Astrocyte (in vitro differentiated cells and primary cell): ENCODE measurements around the gene PSMD2. TPM values are rescaled to one million over a fixed set of nuclear protein-coding genes. Genes with fewer than 3 reads are reported as not detected.

Experiments
- DNase-seq: peaks from one replicate; pipeline ENCODE4 v3.0.0-alpha.2; 2010; ENCODE audit warnings: low read depth
- FAIRE-seq: peaks from 2 replicates; lab custom pipeline; 2011; peaks lifted over from hg19 to GRCh38; lab: Jason Lieb, UNC
- H2AFZ ChIP-seq: 2 replicates; pipeline ENCODE4 v1.6.0; 2012; ENCODE audit warnings: low read depth, low read length, inconsistent platforms
- H3K27ac ChIP-seq: 2 replicates; pipeline ENCODE4 v1.5.1; 2011; ENCODE audit warnings: low read depth, low read length, inconsistent platforms
- H3K27me3 ChIP-seq: 2 replicates; pipeline ENCODE4 v1.6.0; 2011; ENCODE audit warnings: low read length, inconsistent platforms; ENCODE audit not compliant: insufficient read depth
- H3K36me3 ChIP-seq: 2 replicates; pipeline ENCODE4 v1.5.1; 2011; ENCODE audit warnings: low read length, inconsistent platforms; ENCODE audit not compliant: insufficient read depth
- H3K4me1 ChIP-seq: 2 replicates; pipeline ENCODE4 v1.5.1; 2011; ENCODE audit warnings: low read length, inconsistent platforms; ENCODE audit not compliant: insufficient read depth
- H3K4me2 ChIP-seq: 2 replicates; pipeline ENCODE4 v1.6.0; 2012; ENCODE audit warnings: low read length, inconsistent platforms
- H3K4me3 ChIP-seq: 2 replicates; pipeline ENCODE4 v1.5.1; 2011; ENCODE audit warnings: low read depth, mild to moderate bottlenecking, low read length, inconsistent platforms; ENCODE audit not compliant: insufficient read depth
- H3K79me2 ChIP-seq: 2 replicates; pipeline ENCODE4 v1.6.0; 2012; ENCODE audit warnings: mild to moderate bottlenecking, low read length, inconsistent platforms; ENCODE audit not compliant: insufficient read depth
- H3K9ac ChIP-seq: 2 replicates; pipeline ENCODE4 v1.6.0; 2012; ENCODE audit warnings: mild to moderate bottlenecking, low read length, inconsistent platforms
- H3K9me3 ChIP-seq: 2 replicates; pipeline ENCODE4 v1.5.1; 2012; ENCODE audit warnings: low read depth, mild to moderate bottlenecking, low read length, inconsistent platforms; ENCODE audit not compliant: insufficient read depth
- H4K20me1 ChIP-seq: 2 replicates; pipeline ENCODE4 v1.6.0; 2012; ENCODE audit warnings: low read length, inconsistent platforms; ENCODE audit not compliant: insufficient read depth
- H3K27ac Mint-ChIP-seq: one replicate; pipeline ENCODE4 v1.8.0; 2021; ENCODE audit warnings: mild to moderate bottlenecking, mixed read lengths; ENCODE audit not compliant: unreplicated experiment
- H3K27me3 Mint-ChIP-seq: one replicate; pipeline ENCODE4 v1.8.0; 2021; ENCODE audit warnings: low read depth, mixed read lengths; ENCODE audit not compliant: unreplicated experiment
- H3K36me3 Mint-ChIP-seq: one replicate; pipeline ENCODE4 v1.8.0; 2021; ENCODE audit warnings: low read depth, mixed read lengths; ENCODE audit not compliant: unreplicated experiment
- H3K4me1 Mint-ChIP-seq: one replicate; pipeline ENCODE4 v1.8.0; 2021; ENCODE audit warnings: low read depth, mixed read lengths; ENCODE audit not compliant: unreplicated experiment
- H3K4me3 Mint-ChIP-seq: one replicate; pipeline ENCODE4 v1.8.0; 2021; ENCODE audit warnings: mild to moderate bottlenecking, moderate library complexity, mixed read lengths; ENCODE audit not compliant: unreplicated experiment
- H3K9me3 Mint-ChIP-seq: one replicate; pipeline ENCODE4 v1.8.0; 2021; ENCODE audit warnings: mild to moderate bottlenecking, mixed read lengths; ENCODE audit not compliant: unreplicated experiment
- CTCF ChIP-seq: IDR thresholded peaks from 2 replicates; pipeline ENCODE4 v1.5.1; 2011; ENCODE audit warnings: low read depth, mild to moderate bottlenecking, inconsistent platforms, low read length, moderate library complexity; ENCODE audit not compliant: insufficient read depth
- EZH2 ChIP-seq: IDR thresholded peaks from 2 replicates; pipeline ENCODE4 v1.6.1; 2012; ENCODE audit warnings: mild to moderate bottlenecking, low read length, inconsistent platforms; ENCODE audit not compliant: insufficient read depth
- total RNA-seq: library from RNA; stranded (reverse); gene quantifications from 2 replicates; pipeline ENCODE4 v1.2.1, GENCODE V29; 2021

PSMD2 gene
- total RNA-seq, 1 donor from 2014 or later, result 588 TPM

GRCh38 chr3:184347321-184348056 is 48.4 kb downstream of the PSMD2 start:
- H3K9me3 Mint-ChIP-seq, result no peaks in the 10 kb centered on the region
- H3K4me1 Mint-ChIP-seq, result peaks cover 36% of the 10 kb centered on the region
- no peak for TF ChIP-seq EZH2
- TF ChIP-seq CTCF, result no peak
- H3K4me3 Mint-ChIP-seq, result peak overlapping the region; percentile 31
- no peak overlapping the region for H3K4me2 ChIP-seq
- peaks cover 13% of the 10 kb centered on the region for H4K20me1 ChIP-seq
- H3K79me2 ChIP-seq, result no peaks in the 10 kb centered on the region
- no peak for FAIRE-seq
- no peak overlapping the region for H3K27ac Mint-ChIP-seq
- peaks cover 21% of the 10 kb centered on the region for H3K4me1 ChIP-seq
- H3K27me3 Mint-ChIP-seq, result no peaks in the 10 kb centered on the region
- no peak overlapping the region for H3K27ac ChIP-seq
- H3K4me3 ChIP-seq, result no peak overlapping the region
- H3K36me3 Mint-ChIP-seq, result peaks cover 16% of the 10 kb centered on the region
- H3K27me3 ChIP-seq, result no peaks in the 10 kb centered on the region
- no peak for DNase-seq
- no peaks in the 10 kb centered on the region for H3K36me3 ChIP-seq
- H3K9ac ChIP-seq, result no peak overlapping the region
- H2AFZ ChIP-seq, result no peak overlapping the region
- no peaks in the 10 kb centered on the region for H3K9me3 ChIP-seq

- TF ChIP-seq CTCF (no peak), EZH2 (no peak)
- Histone ChIP-seq H3K27ac (no peak overlapping the region), H3K4me3 (no peak overlapping the region), H3K27me3 (no peaks in the 10 kb centered on the region), H4K20me1 (peaks cover 10% of the 10 kb centered on the region), H3K79me2 (no peaks in the 10 kb centered on the region), H2AFZ (no peak overlapping the region), H3K4me1 (peaks cover 16% of the 10 kb centered on the region), H3K9ac (no peak overlapping the region), H3K4me2 (no peak overlapping the region), H3K9me3 (no peaks in the 10 kb centered on the region), H3K36me3 (no peaks in the 10 kb centered on the region)
- DNase-seq, result no peak
- no peaks in the 10 kb centered on the region for H3K9me3 Mint-ChIP-seq
- H3K4me3 Mint-ChIP-seq, result no peak overlapping the region
- no peak for FAIRE-seq
- H3K4me1 Mint-ChIP-seq, result peaks cover 34% of the 10 kb centered on the region
- H3K36me3 Mint-ChIP-seq, result peaks cover 12% of the 10 kb centered on the region
- H3K27me3 Mint-ChIP-seq, result no peaks in the 10 kb centered on the region
- H3K27ac Mint-ChIP-seq, result no peak overlapping the region
These were observed 49.0 kb downstream of the PSMD2 start for GRCh38 chr3:184348057-184348382.
